Measurements from ENCODE around the gene C21orf58. TPM values are rescaled to one million over a fixed set of nuclear protein-coding genes. Genes with fewer than 3 reads are reported as not detected.
A peak's percentile ranks its signal among the peaks of the same experiment; 100 is the strongest.

Gene C21orf58
- total RNA-seq, 4 donors from 2014 or later = 0.44 to 2.4 (median 0.91) TPM

DNA sequence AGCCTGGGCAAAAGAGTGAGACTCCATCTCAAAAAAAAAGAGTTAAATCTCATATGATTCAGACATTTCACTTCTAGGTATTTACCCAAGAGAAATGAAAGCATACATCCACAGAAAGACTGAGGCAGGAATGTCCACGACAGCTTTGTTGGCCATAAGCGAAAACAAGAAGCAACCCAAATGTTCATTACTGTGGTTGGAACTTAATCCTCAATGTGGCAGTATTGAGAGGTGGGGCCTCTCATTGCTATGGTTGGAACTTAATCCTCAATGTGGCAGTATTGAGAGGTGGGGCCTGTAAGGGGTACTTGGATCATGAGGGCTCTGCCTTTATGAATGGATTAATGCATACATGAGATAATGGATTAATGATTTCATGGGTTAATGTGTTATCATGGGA, 15.2 kb downstream of the C21orf58 start:
- ATAC-seq (ENCODE audit: low FRiP score) (no peak), DNase-seq (ENCODE audit: low spot score) (no peak)
- TF ChIP-seq, protein P1, sequence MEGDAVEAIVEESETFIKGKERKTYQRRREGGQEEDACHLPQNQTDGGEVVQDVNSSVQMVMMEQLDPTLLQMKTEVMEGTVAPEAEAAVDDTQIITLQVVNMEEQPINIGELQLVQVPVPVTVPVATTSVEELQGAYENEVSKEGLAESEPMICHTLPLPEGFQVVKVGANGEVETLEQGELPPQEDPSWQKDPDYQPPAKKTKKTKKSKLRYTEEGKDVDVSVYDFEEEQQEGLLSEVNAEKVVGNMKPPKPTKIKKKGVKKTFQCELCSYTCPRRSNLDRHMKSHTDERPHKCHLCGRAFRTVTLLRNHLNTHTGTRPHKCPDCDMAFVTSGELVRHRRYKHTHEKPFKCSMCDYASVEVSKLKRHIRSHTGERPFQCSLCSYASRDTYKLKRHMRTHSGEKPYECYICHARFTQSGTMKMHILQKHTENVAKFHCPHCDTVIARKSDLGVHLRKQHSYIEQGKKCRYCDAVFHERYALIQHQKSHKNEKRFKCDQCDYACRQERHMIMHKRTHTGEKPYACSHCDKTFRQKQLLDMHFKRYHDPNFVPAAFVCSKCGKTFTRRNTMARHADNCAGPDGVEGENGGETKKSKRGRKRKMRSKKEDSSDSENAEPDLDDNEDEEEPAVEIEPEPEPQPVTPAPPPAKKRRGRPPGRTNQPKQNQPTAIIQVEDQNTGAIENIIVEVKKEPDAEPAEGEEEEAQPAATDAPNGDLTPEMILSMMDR (IDR thresholded peaks at IDR 0.05) = no peak

DNA sequence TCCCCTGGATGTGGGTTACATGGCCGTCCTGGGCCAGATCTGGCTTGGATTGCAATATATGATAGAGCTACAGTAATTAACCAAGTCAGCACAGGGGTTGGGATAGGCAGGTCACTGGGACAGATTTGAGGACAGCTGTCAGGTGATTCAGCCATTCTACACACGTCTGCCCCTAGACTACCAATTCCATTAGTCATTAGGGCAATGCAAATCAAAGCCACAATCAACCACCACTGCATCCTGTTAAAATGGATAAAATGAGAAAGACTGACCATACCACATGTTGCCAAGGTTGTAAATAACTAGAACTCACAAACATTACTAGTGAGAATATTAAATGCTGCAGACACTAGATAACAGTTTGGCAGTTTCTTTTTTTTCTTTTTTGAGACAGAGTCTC, 16.0 kb downstream of the C21orf58 start:
- ATAC-seq (ENCODE audit: low FRiP score) = no peak
- TF ChIP-seq, protein P1 (IDR thresholded peaks at IDR 0.05) = no peak
- no peak for DNase-seq (ENCODE audit: low spot score)

DNA sequence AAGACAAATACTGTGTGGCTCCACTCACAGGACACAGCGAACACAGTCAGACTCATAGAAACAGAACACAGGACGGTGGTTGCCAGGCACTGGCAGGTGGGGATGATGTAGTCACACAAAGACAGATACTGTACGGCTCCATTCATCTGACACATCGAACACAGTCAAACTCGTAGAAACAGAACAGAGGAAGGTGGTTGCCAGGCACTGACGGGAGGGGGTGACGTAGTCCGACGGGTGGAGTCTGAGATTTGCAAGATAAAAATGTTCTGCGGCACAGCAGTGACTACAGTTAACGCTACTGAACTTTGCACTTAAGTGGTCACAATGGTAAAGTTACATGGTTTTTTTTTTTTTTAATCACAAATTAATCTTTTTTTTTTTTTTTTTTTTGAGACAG, 18.7 kb downstream of the C21orf58 start:
- DNase-seq (ENCODE audit: low spot score) = no peak
- TF ChIP-seq, protein P1 (IDR thresholded peaks at IDR 0.05) = no peak
- no peak for ATAC-seq (ENCODE audit: low FRiP score)

DNA sequence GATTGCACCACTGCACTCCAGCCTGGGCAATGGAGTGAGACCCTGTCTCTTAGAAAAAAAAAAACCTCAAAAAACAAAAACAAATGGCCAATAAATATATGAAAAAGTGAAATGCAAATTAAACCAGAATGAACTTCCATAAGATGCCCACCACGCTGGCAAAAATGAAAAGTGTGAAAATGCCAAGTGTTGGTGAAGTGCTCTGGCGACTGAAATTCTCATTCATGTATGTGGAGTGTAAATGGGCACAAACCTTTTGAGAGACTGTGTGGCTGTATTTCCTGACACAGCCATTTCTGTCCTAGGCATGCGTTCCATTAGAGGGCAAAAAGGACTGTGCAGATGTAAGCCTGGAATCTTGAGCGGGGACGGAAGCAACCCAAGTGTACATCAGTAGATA, 19.2 kb downstream of the C21orf58 start:
- DNase-seq (ENCODE audit: low spot score) (no peak), ATAC-seq (ENCODE audit: low FRiP score) (no peak)
- TF ChIP-seq, protein P1 (IDR thresholded peaks at IDR 0.05) = no peak

DNA sequence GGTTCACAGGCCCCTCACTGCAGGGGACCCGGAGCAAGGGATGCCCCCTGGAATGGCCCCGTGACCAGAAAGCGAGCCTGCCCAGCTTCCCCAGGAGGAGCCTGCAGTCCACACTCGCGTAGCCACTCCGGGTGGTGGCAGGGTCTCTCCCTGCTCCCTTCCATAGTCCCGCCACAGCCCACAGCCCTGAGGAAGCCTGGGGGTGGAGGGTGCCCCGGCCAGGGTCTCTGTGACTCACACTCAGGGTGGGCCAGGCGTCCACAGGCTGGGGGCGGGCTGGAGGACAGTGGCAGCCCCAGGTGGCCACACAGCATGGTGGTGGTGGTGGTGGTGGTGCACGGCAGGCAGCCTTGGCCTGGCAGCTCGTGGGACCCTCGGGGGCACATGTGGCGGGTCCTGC, 21.9 kb downstream of the C21orf58 start:
- no peak for ATAC-seq (ENCODE audit: low FRiP score)

DNA sequence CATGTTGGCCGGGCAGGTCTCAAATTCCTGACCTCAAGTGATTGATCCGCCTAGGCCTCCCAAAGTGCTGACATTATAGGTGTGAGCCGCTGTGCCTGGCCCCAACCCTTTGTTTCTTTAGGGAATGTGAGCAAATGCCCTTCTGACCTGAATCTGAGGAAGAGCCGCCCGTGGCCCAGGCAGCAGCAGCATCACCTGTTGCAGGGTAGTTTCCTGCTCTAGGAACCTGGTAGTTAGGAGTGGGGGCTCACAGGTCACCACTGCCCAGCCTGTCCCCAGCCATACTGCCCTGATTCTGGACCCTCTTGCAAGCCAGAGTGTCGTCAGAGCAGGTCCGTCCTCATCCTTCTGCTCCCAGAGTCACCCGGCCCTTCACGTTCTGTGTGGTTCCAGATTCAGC, 24.5 kb downstream of the C21orf58 start:
- no peak for DNase-seq (ENCODE audit: low spot score)
- no peak for ATAC-seq (ENCODE audit: low FRiP score)
- TF ChIP-seq, protein P1 (IDR thresholded peaks at IDR 0.05) = no peak

More for the DNA sequence above, 21.9 kb downstream of the C21orf58 start:
- DNase-seq (ENCODE audit: low spot score) = no peak
- TF ChIP-seq, protein P1 (IDR thresholded peaks at IDR 0.05) = no peak

DNA sequence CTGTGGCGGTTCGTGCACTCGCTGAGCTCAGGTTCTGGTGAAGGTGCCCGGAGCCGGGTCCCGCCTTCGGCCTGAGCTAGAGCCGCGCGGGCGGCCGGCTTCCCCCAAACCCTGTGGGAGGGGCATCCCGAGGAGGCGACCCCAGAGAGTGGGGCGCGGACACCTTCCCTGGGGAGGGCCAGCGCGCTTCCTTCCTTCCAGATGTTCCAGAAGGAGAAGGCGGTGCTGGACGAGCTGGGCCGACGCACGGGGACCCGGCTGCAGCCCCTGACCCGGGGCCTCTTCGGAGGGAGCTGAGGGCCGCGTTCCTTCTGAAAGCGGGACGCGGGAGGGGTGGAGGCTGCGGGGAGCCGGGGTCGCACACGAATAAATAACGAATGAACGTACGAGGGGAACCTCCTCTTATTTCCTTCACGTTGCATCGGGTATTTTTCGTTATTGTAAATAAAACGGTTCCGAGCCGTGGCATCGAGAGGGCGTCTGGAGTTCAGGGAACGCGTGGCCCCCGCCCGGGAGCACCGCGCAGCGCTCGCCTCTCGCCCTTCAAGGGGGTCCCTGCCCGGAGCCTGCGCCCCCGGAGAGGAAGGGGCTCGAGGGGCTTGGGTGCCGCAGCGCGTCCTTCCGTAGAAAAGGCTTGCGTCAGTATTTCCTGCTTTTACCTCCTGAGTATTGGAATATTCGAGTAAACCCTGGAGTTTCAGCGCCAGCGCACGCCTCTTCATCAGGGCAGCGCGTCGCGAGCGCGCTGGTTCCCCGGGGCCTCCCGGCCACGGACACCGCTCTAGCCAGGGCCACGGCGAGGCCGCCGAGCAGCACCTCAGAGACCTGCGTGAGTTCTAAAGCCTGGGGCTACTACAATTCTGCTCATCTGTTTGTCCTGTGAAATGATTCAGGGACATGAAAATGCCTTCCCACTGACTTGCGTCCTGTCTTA, 26.1 kb downstream of the C21orf58 start:
- TF ChIP-seq, protein P1 (IDR thresholded peaks at IDR 0.05) = no peak
- no peak for DNase-seq (ENCODE audit: low spot score)
- peak; percentile 24 for ATAC-seq (ENCODE audit: low FRiP score)
